ENCODE measurements around the gene HDGF.

Gene HDGF

DNA sequence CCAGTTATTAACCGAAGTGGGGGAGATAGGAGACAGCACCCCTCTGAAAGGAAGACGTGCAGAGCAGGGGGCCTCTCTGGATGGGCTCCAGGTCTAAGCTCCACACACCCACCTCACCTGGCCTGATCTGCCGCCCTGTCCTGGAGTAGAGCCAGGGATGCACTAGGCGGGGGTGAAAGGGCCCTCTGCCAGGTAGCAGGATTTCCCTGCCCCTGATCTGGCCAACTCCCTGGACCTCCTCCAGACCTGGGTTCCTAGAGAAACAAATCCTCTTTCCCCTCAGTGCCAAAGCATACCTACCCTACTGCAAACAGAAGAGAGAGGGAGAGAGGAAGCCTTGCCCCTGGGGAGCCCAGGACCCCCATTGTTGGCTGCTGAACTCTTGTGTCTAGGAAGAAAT, 48.1 kb downstream of the HDGF start:
- DNase-seq (ENCODE audit: extremely low read depth in 1 of 2, low read depth in 1 of 2): no peak

DNA sequence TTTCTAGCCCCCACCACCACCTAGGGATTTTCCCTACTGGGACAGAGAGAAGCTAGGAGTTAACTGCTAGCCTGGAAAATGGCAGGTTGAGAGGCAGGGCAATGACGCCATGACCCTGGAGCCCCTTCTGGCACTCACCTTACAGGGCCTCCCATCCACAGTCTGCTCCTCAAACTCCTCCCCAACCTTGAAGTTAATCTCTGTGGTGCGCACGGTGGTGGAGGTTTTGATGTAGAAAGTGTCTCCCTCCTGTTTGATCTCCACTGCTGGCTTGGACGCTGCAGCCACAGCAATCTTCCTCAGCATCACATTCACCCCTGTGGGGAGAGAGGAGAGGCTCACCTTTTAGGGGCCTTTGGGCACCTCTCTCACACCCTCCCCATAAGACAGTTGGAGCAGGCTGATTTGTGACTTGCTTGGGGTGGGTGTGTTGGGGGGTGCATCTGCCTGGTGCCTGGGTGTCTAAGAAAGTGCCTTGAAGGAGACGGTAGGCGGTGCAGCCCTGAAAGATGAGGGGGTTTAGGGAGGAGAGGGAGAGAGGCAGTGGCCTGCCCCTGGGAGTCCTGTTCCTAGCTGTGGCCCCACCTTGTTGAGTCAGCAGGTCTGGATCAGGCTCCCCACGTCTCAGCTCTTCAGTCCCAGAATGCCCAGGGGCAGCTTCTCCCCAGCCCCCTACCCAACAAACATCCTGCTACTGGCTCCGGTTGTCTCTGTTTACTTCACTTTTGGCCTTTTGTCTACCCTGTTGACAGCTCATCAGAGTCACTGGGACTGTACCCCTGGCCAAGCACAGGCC, 50.5 kb downstream of the HDGF start:
- DNase-seq (ENCODE audit: extremely low read depth in 1 of 2, low read depth in 1 of 2): no peak

DNA sequence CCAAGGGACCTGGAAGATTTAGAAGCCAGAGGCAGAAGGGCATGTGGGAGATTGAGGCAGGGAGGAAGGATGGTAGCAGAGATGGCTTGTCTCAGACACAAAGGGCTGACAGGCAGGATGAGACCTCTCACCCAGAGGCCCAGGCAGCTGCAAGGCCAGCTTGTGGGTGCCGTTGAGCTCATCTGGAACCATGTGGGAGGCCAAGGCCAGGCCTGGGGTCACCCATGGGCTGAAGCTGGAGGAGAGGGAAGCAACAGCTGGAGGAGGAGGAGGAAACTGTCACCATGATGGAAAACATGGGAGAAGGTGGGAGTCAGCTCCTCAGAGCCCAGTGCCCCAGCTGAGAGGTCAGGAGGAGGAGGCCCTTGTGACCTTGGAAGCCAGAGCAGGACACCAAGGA, 52.5 kb downstream of the HDGF start:
- no peak for DNase-seq (ENCODE audit: extremely low read depth in 1 of 2, low read depth in 1 of 2)

DNA sequence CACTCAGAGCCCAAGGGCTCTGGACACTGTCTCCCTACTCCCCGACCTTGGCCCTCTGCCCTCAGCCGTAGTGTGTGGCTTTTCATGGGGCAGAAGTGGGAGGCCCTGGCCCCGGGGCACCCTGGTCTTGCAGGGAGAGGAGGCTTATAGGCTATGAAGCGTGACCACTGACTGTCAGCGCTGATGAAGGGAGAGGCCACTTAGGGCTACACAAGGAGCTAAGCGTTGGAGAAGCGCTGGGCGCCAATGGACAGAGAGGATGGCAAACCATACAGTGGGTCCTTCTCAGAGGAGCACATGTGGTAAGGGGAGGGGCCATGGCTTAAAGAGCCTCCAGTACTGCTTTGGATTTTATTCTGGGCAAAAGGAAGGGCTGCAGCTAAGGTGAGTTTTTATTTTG, 54.0 kb downstream of the HDGF start:
- DNase-seq (ENCODE audit: extremely low read depth in 1 of 2, low read depth in 1 of 2): no peak

DNA sequence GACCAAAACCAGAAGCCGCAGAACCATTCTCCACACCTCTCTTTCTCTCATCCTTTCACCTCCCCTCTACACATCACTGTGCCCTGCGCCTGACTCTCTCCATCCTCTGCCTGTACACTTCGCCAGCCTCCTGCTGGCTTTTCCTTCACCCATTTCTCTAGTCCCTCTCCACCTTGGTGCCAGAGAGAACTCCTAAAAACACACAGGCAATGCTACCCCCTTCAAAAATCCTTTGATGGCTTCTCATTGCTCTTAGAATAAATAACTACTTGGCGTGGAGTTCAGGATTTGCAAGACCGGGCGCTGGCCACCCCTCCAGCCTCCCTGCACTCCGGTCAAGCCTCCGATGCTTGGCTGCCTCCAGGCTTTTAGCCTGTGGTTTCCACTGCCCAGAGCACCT, 54.7 kb downstream of the HDGF start:
- DNase-seq (ENCODE audit: extremely low read depth in 1 of 2, low read depth in 1 of 2): no peak

DNA sequence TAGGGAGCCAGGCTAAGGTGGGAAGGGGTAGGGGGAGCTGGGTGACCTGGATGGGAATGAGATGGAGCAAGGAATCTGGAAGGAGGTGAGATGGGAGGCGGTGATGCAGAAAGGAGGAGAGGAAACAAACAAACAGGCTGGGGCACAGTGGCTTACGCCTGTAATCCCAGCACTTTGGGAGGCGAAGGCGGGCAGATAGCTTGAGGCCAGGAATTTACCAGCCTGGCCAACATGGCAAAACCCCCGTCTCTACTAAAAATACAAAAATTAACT, 56.8 kb downstream of the HDGF start:
- DNase-seq (ENCODE audit: extremely low read depth in 1 of 2, low read depth in 1 of 2): no peak

DNA sequence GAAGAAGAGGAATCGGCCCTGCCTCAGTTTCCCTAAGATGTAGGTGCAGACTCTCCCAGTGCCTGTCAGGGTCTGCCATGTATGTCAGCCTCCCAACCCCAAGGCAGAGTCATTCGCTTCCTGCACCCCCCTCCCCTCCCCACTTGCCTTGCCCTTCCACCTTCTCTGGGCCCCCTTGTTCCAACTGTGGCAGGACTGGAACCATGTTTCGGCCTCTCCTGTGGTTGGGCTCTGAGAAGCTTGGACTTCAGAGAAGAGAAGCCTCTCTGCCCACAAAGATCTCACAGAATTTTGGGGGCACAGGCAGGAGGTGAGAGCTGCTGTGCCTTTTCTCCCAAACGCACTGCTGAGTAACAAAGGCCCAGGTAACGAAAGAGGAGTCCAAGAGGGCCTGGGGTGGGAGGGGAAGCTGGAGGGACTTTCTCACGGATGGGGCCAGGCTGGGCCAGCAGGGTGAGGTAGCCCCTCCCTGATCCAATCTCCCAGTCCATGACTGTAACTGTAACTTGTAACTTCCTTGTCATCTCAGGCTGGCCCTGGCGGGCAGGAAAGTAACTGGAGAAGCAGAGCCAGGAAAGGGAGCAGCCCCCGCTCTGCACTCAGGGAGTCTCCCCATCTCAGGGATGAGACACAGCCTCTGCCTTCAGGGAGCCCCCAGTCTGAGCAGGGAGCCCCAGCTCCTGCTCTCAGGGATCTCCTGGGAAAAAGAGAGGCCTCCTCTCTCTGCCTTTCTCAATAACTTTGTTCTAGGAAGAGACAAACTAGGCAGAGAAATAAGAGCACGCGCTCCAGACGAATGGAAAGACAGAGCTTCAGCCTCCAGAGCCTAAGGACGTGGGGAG, 57.4 kb downstream of the HDGF start:
- no peak for DNase-seq (ENCODE audit: extremely low read depth in 1 of 2, low read depth in 1 of 2)

DNA sequence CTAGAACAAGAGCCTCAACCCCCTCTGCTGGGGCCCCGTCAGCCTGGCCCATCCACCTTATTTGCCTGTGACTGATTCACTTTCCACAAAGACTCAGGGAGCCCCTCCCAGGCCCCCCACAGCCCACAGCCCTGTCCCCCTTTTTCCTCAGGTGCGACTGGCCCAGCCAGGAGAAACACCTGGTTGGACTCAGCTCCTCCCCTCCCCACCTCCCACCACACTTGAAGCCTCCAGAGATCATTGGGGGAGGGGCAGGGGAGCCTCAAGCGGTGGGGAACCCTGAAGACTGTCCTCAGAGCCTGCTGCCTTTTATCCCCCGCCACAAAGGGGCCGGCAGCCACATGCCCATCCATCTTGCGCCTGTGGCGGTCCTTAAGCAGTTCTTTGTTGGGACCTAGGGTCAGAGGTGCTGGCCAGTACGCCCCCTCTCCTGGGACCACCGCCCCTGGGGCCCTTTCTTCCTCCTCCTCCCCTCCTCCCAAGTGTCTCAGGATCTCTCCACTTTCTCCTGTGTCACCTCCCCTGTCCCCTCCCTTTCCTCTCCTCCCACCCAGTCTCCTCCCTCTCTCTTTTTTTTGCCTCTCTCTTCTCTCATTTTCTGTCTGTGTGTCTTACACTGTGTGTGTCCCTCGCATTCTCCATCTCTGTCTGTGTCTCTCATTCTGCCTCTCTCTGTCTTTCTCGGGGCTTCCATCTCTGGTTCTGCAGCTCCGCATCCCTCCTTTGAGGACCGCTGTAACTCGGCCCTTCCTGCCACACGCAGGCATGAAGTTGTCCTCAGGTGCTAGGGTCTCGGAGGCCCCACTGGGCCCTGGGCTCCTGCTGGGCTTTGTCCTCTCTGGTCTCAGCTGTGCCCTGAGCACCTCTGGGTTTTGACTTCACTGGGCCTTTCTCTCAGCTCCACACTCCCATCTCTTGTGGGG, 58.3 kb downstream of the HDGF start:
- DNase-seq (ENCODE audit: extremely low read depth in 1 of 2, low read depth in 1 of 2): no peak

DNA sequence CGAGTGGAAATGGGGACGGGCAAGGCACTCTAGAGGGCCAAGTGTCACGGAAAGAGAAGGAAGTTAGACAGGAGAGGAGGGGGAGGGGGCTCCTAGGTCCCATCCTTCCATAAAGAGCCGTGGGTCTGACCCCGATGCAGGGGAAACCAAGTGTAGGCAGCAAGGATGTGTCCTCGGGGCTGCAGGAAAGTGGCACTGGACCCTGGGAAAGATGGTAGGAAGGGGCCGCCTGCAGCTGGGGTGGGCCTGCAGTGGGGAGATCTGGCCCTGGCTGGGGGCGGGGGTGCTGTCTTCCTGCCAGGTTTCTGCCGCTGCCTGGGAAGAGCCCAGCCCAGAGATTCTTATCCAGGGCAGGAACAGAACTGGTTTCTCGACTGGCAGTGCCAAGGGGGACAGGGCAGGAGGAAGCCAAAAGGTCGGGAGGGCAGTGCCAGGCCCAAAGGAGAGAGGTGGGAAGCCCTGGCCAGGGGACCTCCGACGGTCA, 59.0 kb downstream of the HDGF start:
- no peak for DNase-seq (ENCODE audit: extremely low read depth in 1 of 2, low read depth in 1 of 2)
